HG03342 (cell line): ENCODE data around the gene MFSD11.
"Not testable (repeated sequence)": the region's sequence is repeated elsewhere in the genome, so short reads cannot be mapped to it uniquely, and the experiment has no call there.

ENCODE experiments used
- ATAC-seq: cut with Tn5 transposase; IDR thresholded peaks from one replicate; pipeline ENCODE4 v1.9.1; 2021; ENCODE audit warnings: mild to moderate bottlenecking, moderate library complexity; ENCODE audit not compliant: unreplicated experiment

The MFSD11 gene

DNA sequence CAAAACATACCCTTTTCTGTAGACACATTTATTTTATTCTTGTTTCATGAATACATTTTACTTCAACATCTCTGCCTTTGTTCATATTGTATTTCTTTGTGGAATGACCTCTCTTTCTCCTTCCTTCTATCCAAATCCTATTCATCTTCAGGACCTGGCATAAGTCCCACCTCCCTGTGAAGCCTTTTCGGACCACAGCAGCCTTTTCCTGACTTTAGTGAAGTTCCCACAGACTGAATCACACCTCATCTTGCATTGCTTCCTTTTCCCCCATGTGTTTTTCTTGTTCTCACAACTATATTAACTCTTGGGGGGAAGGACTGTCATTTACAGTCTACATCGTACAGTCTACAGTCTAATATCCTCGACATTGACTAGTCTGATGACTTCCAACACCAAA, 58.2 kb downstream of the MFSD11 start:
- ATAC-seq: no peak

- no peak for ATAC-seq
Measured at GRCh38 chr17:76797241-76797840, 59.4 kb downstream of the MFSD11 start.

GRCh38 chr17:76801706-76802105, 63.8 kb downstream of the MFSD11 start:
- no peak for ATAC-seq

DNA sequence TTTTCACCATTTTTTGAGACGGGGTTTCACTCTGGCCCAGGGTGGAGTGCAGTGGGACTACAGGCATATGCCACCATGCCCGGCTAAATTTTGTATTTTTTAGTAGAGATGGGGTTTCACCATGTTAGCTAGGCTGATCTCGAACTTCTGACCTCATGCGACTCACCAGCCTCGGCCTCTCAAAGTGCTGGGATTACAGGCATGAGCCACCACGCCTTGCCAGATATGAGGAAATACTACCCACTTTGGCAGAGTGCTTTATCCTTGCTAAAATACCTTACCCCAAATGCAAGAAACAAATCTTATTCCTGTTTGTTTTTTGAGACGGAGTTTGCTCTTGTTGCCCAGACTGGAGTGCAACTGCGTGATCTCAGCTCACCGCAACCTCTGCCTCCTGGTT, 67.4 kb downstream of the MFSD11 start:
- ATAC-seq: no peak

GRCh38 chr17:76806151-76806550, 68.2 kb downstream of the MFSD11 start:
- ATAC-seq: not testable (repeated sequence)

DNA sequence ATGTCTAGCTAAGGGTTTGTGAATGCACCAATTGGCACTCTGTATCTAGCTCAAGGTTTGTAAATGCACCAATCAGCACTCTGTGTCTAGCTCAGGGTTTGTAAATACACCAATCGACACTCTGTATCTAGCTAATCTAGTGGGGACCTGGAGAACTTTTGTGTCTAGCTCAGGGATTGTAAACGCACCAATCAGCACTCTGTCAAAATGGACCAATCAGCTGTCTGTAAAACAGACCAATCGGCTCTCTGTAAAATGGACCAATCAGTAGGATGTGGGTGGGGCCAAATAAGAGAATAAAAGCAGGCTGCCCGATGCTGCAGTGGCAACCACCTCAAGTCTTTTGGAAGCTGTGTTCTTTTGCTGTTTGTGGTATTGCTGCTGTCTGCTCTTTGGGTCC, 68.8 kb downstream of the MFSD11 start:
- not testable (repeated sequence) for ATAC-seq

DNA sequence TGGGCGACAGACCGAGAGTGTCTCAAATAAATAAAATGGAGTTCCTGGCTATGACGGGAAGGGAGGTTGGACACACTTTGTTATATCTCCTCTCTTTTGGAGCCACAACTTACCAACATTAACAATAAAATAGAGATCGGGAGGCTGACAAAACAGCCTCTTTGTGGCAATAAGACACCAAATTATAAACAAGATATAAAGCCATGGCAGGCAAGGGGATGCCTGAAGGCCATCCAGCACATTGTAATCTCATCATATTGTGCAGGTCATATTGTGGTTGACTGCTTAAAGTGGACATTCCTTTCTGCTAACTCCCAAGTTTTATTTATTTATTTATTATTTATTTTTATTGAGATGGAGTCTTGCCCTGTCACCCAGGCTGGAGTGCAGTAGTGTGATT, 70.4 kb downstream of the MFSD11 start:
- no peak for ATAC-seq

GRCh38 chr17:76810956-76811355, 73.0 kb downstream of the MFSD11 start:
- no peak for ATAC-seq

- no peak for ATAC-seq
Measured at GRCh38 chr17:76811834-76812233, 73.9 kb downstream of the MFSD11 start.

DNA sequence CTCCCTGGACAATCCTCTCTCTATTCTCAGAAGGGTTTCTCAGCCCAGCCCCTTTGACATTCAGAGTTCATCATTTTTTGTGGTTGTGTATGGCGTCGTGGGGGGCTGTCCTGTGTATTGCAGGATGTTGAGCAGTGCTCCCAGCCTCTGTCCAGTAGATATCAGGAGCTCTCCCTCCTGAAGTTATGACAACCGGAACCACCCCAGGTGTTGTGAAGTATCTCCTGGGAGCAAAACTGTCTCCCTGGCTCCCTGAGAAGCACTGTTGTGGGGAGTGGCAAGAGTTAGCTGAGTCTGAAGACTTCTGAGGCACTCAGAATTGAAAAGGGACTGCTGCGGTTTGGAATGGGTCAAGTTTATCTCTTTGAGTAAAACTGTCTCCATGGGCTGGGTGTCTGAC, 74.3 kb downstream of the MFSD11 start:
- ATAC-seq: no peak

- ATAC-seq: no peak
Measured at GRCh38 chr17:76812968-76813367, 75.0 kb downstream of the MFSD11 start.

DNA sequence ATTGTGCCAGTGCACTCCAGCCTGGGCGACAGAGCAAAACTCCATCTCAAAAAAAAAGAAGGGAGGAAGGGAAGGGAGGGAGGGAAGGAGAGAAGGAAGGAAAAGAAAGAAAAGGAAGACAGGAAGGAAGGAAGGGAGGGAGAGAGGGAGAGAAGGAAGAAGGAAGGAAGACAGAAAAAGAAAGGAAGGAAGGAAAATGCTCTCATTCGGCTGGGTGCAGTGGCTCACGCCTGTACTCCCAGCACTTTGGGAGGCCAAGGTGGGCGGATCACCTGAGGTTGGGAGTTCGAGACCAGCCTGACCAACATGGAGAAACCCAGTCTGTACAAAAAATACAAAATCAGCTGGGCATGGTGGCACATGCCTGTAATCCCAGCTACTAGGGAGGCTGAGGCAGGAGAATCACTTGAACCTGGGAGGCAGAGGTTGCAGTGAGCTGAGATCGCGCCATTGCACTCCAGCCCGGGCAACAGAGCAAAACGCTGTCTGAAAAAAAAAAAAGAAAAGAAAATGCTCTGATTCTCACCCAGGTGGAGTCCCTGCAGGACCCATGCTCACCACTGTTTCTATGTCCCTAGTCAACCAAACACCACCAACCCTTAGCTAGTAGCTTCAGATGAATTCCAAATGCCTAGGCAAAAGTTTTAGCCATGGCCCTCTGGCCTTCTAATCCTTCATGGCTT, 78.1 kb downstream of the MFSD11 start:
- not testable (repeated sequence) for ATAC-seq

GRCh38 chr17:76816590-76817135, 78.7 kb downstream of the MFSD11 start:
- no peak for ATAC-seq

- no peak for ATAC-seq
Measured at GRCh38 chr17:76820039-76820438, 82.1 kb downstream of the MFSD11 start.

DNA sequence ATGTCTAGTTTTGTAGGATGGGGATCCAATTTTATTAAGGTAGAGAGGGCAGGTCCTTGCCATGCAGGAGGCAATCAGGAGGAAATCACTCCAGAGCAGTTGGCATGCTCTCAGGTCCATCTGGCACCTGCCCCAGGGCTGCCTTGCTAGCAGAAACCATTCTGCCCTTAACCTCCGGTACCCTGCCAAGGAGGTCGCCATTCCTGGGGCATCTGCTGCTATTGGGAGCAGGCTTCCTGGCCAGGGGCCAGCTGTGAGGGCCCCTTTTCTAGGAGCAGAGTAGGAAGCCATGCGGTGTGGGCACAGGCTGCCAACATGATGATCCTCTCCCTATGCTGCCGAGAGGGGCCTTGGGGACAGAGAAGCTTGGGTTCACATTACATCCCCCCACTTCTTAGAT, 82.6 kb downstream of the MFSD11 start:
- no peak for ATAC-seq

GRCh38 chr17:76822184-76822778, 84.4 kb downstream of the MFSD11 start:
- no peak for ATAC-seq

- ATAC-seq: no peak
Measured at GRCh38 chr17:76824093-76824492, 86.2 kb downstream of the MFSD11 start.

DNA sequence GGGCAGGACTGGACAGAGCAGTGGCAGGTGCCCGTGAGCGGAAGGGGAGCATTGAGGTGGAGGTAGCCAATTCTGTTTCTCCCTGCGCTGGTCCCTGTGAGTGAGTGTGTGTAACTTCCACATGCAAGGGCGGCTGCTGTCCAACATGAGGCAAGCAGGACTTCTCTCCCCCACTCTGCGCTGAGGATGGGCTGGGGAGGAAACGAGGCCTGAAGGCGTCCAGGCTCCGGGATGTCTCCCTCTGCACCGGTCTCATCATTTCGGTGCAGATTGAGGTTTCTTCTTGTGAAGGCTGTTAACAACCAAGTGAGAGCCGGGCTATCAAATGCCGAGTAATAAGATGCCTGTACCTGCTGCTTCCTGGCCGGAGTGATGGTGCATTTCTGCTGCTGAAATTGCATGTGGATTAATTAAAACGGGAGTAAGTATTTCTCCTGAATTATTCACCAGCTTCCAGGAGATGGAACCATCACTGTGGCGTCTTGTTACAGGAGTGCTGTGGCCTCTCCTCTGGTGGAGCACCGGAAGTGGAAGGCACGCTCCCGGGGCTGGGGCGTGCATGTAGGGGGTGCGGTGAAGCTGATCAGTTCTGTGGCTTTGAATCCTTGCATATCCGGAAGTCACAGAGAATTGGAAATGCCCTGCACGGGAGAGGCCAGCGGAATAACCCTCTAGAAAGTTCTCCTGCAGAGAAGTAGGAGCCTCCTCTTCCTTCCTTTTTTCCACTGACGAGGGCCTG, 88.6 kb downstream of the MFSD11 start:
- ATAC-seq: no peak

GRCh38 chr17:76827736-76828135, 89.8 kb downstream of the MFSD11 start:
- no peak for ATAC-seq
